Measurements from ENCODE around the gene NUFIP2.

GRCh38 chr17:29251184-29251583 lies 42.8 kb downstream of the NUFIP2 start:
- TF ChIP-seq CTCF (IDR thresholded peaks at IDR 0.05) (no peak), POLR2AphosphoS5 (IDR thresholded peaks at IDR 0.05) (no peak)

Data from suprapubic skin (tissue), 3 donors.